Transverse colon (tissue), 4 donors: ENCODE data around the gene TARBP2. TPM values are rescaled to one million over a fixed set of nuclear protein-coding genes. Genes with fewer than 3 reads are reported as not detected.
"Not testable (repeated sequence)": the region's sequence is repeated elsewhere in the genome, so short reads cannot be mapped to it uniquely, and the experiment has no call there.

Experiments
- DNase-seq: peaks from one replicate; pipeline ENCODE4 v3.0.0-alpha.2; 2019
- H3K27ac ChIP-seq, 4 donors: fragments of 200-600 bp; sonication (generic); 2 replicates each; pipeline ENCODE4 v1.5.1; 2016 to 2018; ENCODE audit warnings: inconsistent platforms in 4 of 4
- H3K27me3 ChIP-seq: fragments of 200-600 bp; sonication (generic); 2 replicates; pipeline ENCODE4 v1.5.1; 2017; ENCODE audit warnings: inconsistent platforms
- H3K36me3 ChIP-seq, 4 donors: fragments of 200-600 bp; sonication (generic); 2 replicates each; pipeline ENCODE4 v1.5.1; 2017 to 2019; ENCODE audit warnings: inconsistent platforms in 4 of 4
- H3K4me1 ChIP-seq, 4 donors: fragments of 200-600 bp; sonication (generic); 2 replicates each; pipeline ENCODE4 v1.5.1; 2017 to 2020; ENCODE audit warnings: inconsistent platforms in 4 of 4
- H3K4me3 ChIP-seq, 4 donors: fragments of 200-600 bp; sonication (generic); 1 replicate in 1 of 4; 2 replicates in 3 of 4; pipeline versions ENCODE4 v1.5.1 to v1.6.1; 2017 to 2019; ENCODE audit warnings: inconsistent platforms in 4 of 4
- H3K9me3 ChIP-seq, 2 donors: fragments of 200-600 bp; sonication (generic); 2 replicates each; pipeline ENCODE4 v1.5.1; 2017 to 2019; ENCODE audit warnings: inconsistent platforms in 2 of 2
- CTCF ChIP-seq, 5 experiments: fragments of 200-600 bp in 3 of 5; fragments of 450-650 bp in 2 of 5; sonication (generic) in 3 of 5; IDR thresholded peaks; 1 replicate in 2 of 5; 2 replicates in 3 of 5; pipeline ENCODE4 v1.5.1; 2016 to 2017; ENCODE audit warnings: antibody characterized with exemption in 5 of 5, inconsistent platforms in 3 of 5, mild to moderate bottlenecking in 2 of 5, moderate library complexity in 1 of 5
- EP300 ChIP-seq: sonication (generic); formaldehyde crosslinking; IDR thresholded peaks from one replicate; pipeline ENCODE4 v1.6.1; 2017; ENCODE audit warnings: antibody characterized with exemption, low read depth
- POLR2A ChIP-seq: fragments of 450-650 bp; IDR thresholded peaks from one replicate; pipeline ENCODE4 v1.6.1; 2016; ENCODE audit warnings: antibody characterized with exemption, mild to moderate bottlenecking, moderate library complexity
- POLR2AphosphoS5 ChIP-seq, 3 donors: sonication (generic); formaldehyde crosslinking; IDR thresholded peaks; one replicate each; pipeline ENCODE4 v1.6.1; 2016; ENCODE audit warnings: antibody characterized with exemption in 3 of 3
- WGBS, 2 donors: methylation state at CpG; one replicate each; pipeline ENCODE4 v1.1.5; 2018; ENCODE audit warnings: low coverage in 1 of 2; 5-methylcytosine and 5-hydroxymethylcytosine counted together
- in situ Hi-C, 4 donors: fragments of 200-750 bp; cut with MboI; loops; one replicate each; pipeline versions ENCODE4 v1.15.0 to v1.15.1; 2017; ENCODE audit warnings: low sequenced_read_pairs in 3 of 4, low pct_ligation_motif_present in 1 of 4, low pct_unique_long_range_greater_than_20kb in 1 of 4
- intact Hi-C: fragments of 100-400 bp; cut with DNase I; formaldehyde crosslinking; loops from one replicate; pipeline ENCODE4 v1.15.1; 2023; ENCODE audit warnings: low total_unique reads
- total RNA-seq, 4 donors: library from RNA; depleted of rRNA; stranded (reverse); fragments of >200 nt; gene quantifications; one replicate each; pipeline ENCODE4 v1.1.0, GENCODE V29; 2016

The TARBP2 gene
- total RNA-seq, 4 donors from 2014 or later = 22.4 to 37.0 (median 34.1) TPM

GRCh38 chr12:53538209-53538689 is 37.2 kb downstream of the TARBP2 start:
- Histone ChIP-seq H3K4me3 (no peak overlapping the region), H3K36me3 (peaks cover 0 to 63% (median 26%) of the 10 kb centered on the region in 4 donors), H3K27me3 (no peaks in the 10 kb centered on the region), H3K4me1 (peaks cover 14 to 23% (median 18%) of the 10 kb centered on the region in 4 donors), H3K27ac (peak overlapping the region; percentile 78 to 88 (median 79)), H3K9me3 (no peaks in the 10 kb centered on the region)
- intact Hi-C loops = no loop called here
- in situ Hi-C loops = no loop called here
- DNase-seq = peak; percentile 48
- TF ChIP-seq POLR2A = no peak
- TF ChIP-seq EP300 = peak; percentile 53
- no peak for TF ChIP-seq CTCF (IDR thresholded peaks at IDR 0.05)
- TF ChIP-seq POLR2AphosphoS5 (IDR thresholded peaks at IDR 0.05) = peak; percentile 24 to 71 (median 34)
- 17 to 24% methylated on average over 1 of the region's 1 CpG for WGBS, 2 donors

- Histone ChIP-seq H3K27me3 (no peaks in the 10 kb centered on the region), H3K36me3 (peaks cover 0 to 50% (median 20%) of the 10 kb centered on the region in 4 donors), H3K9me3 (no peaks in the 10 kb centered on the region), H3K4me3 (no peak overlapping the region), H3K27ac (peak overlapping the region; percentile 78 to 88 (median 79)), H3K4me1 (peaks cover 14 to 28% (median 18%) of the 10 kb centered on the region in 4 donors)
- TF ChIP-seq CTCF (IDR thresholded peaks at IDR 0.05) (no peak), EP300 (no peak), POLR2A (no peak), POLR2AphosphoS5 (IDR thresholded peaks at IDR 0.05) (no peak)
- intact Hi-C loops (no loop called here), in situ Hi-C loops (no loop called here)
- no peak for DNase-seq
- 97 to 100% methylated on average over 1 to 3 of the region's 3 CpGs for WGBS, 2 donors
Observed at GRCh38 chr12:53539526-53539925, 38.4 kb downstream of the TARBP2 start.

- peaks cover 6 to 16% (median 9%) of the 10 kb centered on the region in 4 donors for H3K4me1 ChIP-seq
- H3K27me3 ChIP-seq = no peaks in the 10 kb centered on the region
- intact Hi-C loops = loop anchor here (5.0 to 10.0 kb wide), 2 partner anchors 81 to 134 kb away; partner anchors contain the start of genes ATF7 and ATP5MC2
- 25 to 83% methylated on average over 1 to 5 of the region's 5 CpGs for WGBS, 2 donors
- H3K36me3 ChIP-seq = peaks cover 0 to 22% (median 10%) of the 10 kb centered on the region in 4 donors
- peak; percentile 51 for DNase-seq
- H3K4me3 ChIP-seq = no peak overlapping the region
- peak overlapping the region; percentile 20 to 68 (median 55) for H3K27ac ChIP-seq
- no peaks in the 10 kb centered on the region for H3K9me3 ChIP-seq
- TF ChIP-seq POLR2A = no peak
- TF ChIP-seq CTCF (IDR thresholded peaks at IDR 0.05) = peak; percentile 69 to 95 (median 81)
- no peak for TF ChIP-seq POLR2AphosphoS5 (IDR thresholded peaks at IDR 0.05)
- in situ Hi-C loops = loop anchor here (5.0 to 10.0 kb wide), 3 partner anchors 129 to 134 kb away; partner anchors contain the start of gene ATP5MC2 (in 3 of the 4)
Observed at GRCh38 chr12:53543539-53543938, 42.5 kb downstream of the TARBP2 start.

GRCh38 chr12:53548354-53548753 is 47.3 kb downstream of the TARBP2 start:
- not testable (repeated sequence) for H3K27ac ChIP-seq, DNase-seq, H3K4me3 ChIP-seq, H3K27me3 ChIP-seq, H3K9me3 ChIP-seq
- intact Hi-C loops (loop anchor here (10.0 kb wide), 1 partner anchor 76 kb away; the partner anchor contains the start of gene ATF7), in situ Hi-C loops (loop anchor here in 1 of 4 donors (10.0 kb wide), 1 partner anchor 126 kb away; the partner anchor contains the start of gene ATP5MC2)
- 96 to 100% methylated on average over 5 to 6 of the region's 6 CpGs for WGBS, 2 donors
- H3K36me3 ChIP-seq = peaks cover 0 to 17% (median 6%) of the 10 kb centered on the region in 4 donors
- peaks cover 0 to 20% (median 7%) of the 10 kb centered on the region in 4 donors for H3K4me1 ChIP-seq

GRCh38 chr12:53550131-53550530 is 49.0 kb downstream of the TARBP2 start:
- Histone ChIP-seq H3K36me3 (peaks cover 0 to 17% (median 6%) of the 10 kb centered on the region in 4 donors), H3K4me1 (peaks cover 0 to 15% (median 7%) of the 10 kb centered on the region in 4 donors)
- DNase-seq, H3K4me3 ChIP-seq, in situ Hi-C loops, H3K9me3 ChIP-seq, intact Hi-C loops, H3K27ac ChIP-seq, H3K27me3 ChIP-seq: not testable (repeated sequence)
- WGBS, 2 donors = 95 to 97% methylated on average over 6 to 8 of the region's 8 CpGs
